Measurements from ENCODE around the gene LRRN3.
"Not testable (repeated sequence)": the region's sequence is repeated elsewhere in the genome, so short reads cannot be mapped to it uniquely, and the experiment has no call there.

The LRRN3 gene

GRCh38 chr7:111090846-111091245 is at the start of gene LRRN3:
Gene LRRN3 (plus strand): TSS chr7:111091127. CDS start chr7:111122773, 31,646 bp downstream.
- peak; percentile 33 for DNase-seq

GRCh38 chr7:111041577-111041976 is 49.4 kb upstream of the LRRN3 start:
- no peak for DNase-seq

GRCh38 chr7:111042842-111043241 is 48.1 kb upstream of the LRRN3 start:
- DNase-seq = no peak

GRCh38 chr7:111043561-111043960 is 47.4 kb upstream of the LRRN3 start:
- no peak for DNase-seq

GRCh38 chr7:111045449-111045848 is 45.5 kb upstream of the LRRN3 start:
- DNase-seq = no peak

- no peak for DNase-seq
These were observed 43.3 kb upstream of the LRRN3 start for GRCh38 chr7:111047595-111047994.

- DNase-seq = no peak
These were observed 40.8 kb upstream of the LRRN3 start for GRCh38 chr7:111049971-111050680.

- no peak for DNase-seq
These were observed 40.0 kb upstream of the LRRN3 start for GRCh38 chr7:111050875-111051416.

- no peak for DNase-seq
These were observed 39.1 kb upstream of the LRRN3 start for GRCh38 chr7:111051832-111052231.

- DNase-seq = no peak
These were observed 37.9 kb upstream of the LRRN3 start for GRCh38 chr7:111053035-111053434.

- no peak for DNase-seq
These were observed 34.6 kb upstream of the LRRN3 start for GRCh38 chr7:111056371-111056770.

GRCh38 chr7:111057066-111057465 is 33.9 kb upstream of the LRRN3 start:
- no peak for DNase-seq

- DNase-seq = no peak
These were observed 31.1 kb upstream of the LRRN3 start for GRCh38 chr7:111059833-111060232.

- no peak for DNase-seq
These were observed 27.8 kb upstream of the LRRN3 start for GRCh38 chr7:111063166-111063565.

- no peak for DNase-seq
These were observed 23.7 kb upstream of the LRRN3 start for GRCh38 chr7:111067251-111067650.

- DNase-seq = no peak
These were observed 23.2 kb upstream of the LRRN3 start for GRCh38 chr7:111067682-111068081.

- no peak for DNase-seq
These were observed 22.3 kb upstream of the LRRN3 start for GRCh38 chr7:111068618-111069017.

- no peak for DNase-seq
These were observed 19.4 kb upstream of the LRRN3 start for GRCh38 chr7:111071556-111071955.

GRCh38 chr7:111072658-111073057 is 18.3 kb upstream of the LRRN3 start:
- not testable (repeated sequence) for DNase-seq

GRCh38 chr7:111074071-111074747 is 16.7 kb upstream of the LRRN3 start:
- DNase-seq = no peak

- no peak for DNase-seq
These were observed 16.2 kb upstream of the LRRN3 start for GRCh38 chr7:111074748-111075146.

- DNase-seq = no peak
These were observed 15.4 kb upstream of the LRRN3 start for GRCh38 chr7:111075498-111075897.

- DNase-seq = no peak
These were observed 14.7 kb upstream of the LRRN3 start for GRCh38 chr7:111076205-111076604.

GRCh38 chr7:111077001-111077400 is 13.9 kb upstream of the LRRN3 start:
- no peak for DNase-seq
